Measurements from ENCODE around the gene CAMTA1.
"Not testable (repeated sequence)": the region's sequence is repeated elsewhere in the genome, so short reads cannot be mapped to it uniquely, and the experiment has no call there.

Gene CAMTA1

GRCh38 chr1:6907201-6907600 lies 121.9 kb downstream of the CAMTA1 start:
- DNase-seq (ENCODE audit: low read depth in 2 of 2): no peak

- DNase-seq (ENCODE audit: low read depth in 2 of 2): no peak
Observed at GRCh38 chr1:6907676-6908434, 122.6 kb downstream of the CAMTA1 start.

GRCh38 chr1:6909401-6909800 lies 124.1 kb downstream of the CAMTA1 start:
- DNase-seq (ENCODE audit: low read depth in 2 of 2): no peak

- no peak for DNase-seq (ENCODE audit: low read depth in 2 of 2)
Observed at GRCh38 chr1:6909857-6910256, 124.6 kb downstream of the CAMTA1 start.

DNA sequence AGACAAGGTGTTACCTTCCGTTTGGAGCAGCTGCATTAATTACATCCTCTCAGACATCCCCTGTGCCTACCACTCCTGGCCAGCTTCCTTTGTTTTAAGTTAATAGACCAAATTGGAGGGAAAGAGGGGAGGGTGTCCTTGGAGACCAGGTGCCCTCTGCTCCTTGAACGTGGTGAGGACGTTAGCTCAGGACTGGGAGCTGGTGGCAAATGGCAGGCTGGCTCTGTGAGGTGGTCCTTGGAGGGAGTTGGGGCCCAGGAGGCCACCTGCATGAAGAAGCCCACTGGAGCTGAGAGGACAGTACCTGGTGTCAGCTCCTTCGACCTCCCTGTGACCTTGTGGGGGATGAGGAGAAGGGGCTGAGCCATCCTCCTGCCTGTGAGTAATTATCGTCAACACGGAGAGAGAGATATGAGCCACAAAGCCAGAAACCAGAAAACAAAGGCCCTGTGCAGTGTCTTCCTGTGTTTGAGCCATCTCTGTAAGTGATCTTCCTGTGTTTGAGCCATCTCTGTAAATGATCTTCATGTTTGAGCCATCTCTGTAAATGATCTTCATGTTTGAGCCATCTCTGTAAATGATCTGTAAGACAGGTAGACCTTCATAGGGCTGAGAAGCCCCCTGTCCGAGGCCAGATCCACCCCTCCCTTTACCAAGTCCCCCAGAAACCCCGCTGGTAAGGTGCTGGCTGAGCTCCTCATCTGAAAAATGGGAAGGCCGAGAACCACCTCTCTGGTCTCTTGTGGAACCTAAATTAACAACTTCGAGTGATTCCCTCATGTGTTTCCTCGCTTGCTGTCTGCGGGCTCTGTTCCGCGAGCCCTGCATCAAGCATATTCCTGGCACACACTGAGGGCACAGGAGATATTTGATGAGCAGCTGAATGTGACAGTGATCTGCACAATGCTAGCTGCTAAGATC lies 126.0 kb downstream of the CAMTA1 start:
- no peak for DNase-seq (ENCODE audit: low read depth in 2 of 2)

- no peak for DNase-seq (ENCODE audit: low read depth in 2 of 2)
Observed at GRCh38 chr1:6911974-6912373, 126.7 kb downstream of the CAMTA1 start.

GRCh38 chr1:6912518-6912917 lies 127.3 kb downstream of the CAMTA1 start:
- no peak for DNase-seq (ENCODE audit: low read depth in 2 of 2)

DNA sequence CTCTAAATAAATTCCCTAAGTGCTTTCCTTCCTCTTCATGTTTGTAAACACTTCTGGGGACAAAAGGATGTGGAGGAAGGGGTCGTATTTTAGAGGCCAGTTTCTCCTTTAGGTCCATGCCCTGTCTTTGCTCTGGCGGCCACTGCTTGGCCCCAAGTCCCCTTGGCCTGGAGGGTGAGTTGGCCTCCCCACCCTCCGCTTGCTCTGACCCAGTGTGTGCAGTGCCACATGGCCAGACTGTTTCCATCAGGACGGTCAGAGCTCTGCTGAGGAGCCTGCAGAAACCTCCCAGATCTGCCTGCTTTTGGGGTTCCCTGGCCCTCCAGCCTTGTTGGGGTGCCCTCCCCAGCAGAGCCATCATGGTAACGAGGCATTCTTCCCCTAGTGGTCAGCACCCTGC lies 127.8 kb downstream of the CAMTA1 start:
- DNase-seq (ENCODE audit: low read depth in 2 of 2): no peak

DNA sequence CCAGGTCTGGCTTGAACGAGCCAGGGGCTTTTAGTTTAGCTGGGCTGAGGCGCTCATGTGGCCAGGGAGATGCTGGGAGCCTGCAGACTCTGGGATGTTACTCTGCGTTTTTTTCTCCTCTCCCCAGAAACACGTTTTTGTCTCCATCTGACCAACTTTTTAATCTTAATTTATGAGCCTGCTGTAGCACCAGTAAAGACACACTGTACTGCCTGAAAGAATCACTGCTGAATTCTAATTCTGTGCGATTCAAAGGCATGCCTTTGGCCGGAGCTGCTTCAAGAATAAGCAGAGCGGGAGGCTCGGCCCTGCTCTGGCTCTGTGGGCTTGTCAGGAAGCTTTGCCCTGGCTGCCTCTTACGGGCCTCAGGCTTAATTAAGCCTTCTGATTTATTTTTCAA lies 129.5 kb downstream of the CAMTA1 start:
- no peak for DNase-seq (ENCODE audit: low read depth in 2 of 2)

DNA sequence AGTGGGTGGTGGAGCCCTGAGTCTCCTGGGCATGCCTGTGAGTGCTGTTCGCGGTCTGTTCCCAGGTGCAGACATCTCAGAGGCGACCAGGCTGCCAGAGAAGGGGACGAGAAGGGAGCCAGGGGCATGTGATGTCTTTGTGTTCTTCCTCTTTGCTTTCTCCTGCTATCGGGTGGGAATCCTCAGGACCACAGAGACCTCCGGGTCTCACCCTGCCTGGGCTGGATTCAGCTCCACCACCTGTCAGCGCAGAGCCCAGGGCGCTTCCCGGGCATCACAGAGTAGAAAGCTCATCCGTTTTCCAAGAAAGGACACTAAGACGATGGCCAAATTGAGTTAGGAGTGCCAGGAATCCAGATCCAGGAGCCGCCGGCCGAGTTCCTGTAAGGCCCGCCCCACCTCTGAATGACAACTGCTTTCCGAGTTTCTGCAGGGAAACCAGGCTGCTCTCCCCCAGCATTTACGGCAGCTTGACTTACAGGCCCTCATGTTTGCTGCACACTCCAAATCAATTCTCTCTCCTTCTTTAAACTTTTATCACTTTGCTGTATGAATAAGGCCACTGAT lies 130.8 kb downstream of the CAMTA1 start:
- no peak for DNase-seq (ENCODE audit: low read depth in 2 of 2)

DNA sequence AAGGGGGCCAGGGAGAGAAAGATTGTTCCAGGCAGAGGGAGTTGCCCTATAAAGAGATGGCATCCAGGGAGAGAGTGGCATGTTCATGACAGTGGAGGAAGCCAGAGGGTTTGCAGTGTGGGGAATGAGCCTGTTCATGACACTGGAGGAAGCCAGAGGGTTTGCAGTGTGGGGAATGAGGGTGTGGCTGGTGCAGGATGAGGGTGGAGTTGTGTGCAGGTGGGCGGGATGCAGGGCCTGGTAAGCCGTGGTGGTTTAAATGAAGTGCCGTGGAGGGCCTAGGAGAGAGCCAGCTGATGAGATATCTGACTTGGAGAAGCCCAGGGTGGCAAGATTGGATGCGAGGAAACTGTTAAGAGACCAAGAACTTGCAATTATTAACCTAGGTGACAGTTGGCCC lies 131.8 kb downstream of the CAMTA1 start:
- no peak for DNase-seq (ENCODE audit: low read depth in 2 of 2)

DNA sequence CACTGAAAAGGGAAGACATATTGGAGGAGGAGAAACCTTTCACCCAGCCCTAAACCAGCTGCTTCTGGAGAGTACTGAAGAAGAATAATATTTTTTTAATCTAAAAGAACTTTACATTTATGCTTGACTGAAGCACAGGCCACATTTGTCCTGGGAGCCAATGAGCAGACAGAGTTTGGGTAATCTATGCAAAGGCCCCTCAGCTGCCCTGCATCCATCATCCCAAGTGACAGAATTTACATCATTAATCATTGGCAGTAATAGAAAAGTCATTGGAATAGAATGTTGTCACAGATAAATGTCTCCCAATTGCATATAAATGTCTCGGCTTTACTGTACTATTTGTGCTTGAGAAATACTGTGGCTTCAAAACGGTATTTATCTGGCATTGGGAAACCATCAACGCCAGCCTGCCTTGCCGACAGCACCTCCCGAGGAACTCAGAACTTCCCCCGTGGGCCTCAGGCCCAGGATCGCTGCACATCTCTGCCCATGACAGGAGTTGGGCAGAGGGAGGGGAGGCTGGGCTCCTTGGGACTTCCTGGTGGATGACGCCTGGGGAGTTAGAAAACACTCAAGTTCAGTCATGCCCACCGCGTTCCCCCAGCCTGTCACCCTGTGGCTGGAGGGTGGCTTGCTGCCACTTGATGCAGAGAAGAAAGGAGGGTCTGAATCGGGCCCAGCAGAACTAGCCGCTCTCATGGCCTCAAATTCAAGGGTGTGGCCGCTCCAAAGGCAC lies 133.1 kb downstream of the CAMTA1 start:
- no peak for DNase-seq (ENCODE audit: low read depth in 2 of 2)

- DNase-seq (ENCODE audit: low read depth in 2 of 2): no peak
Observed at GRCh38 chr1:6918925-6919511, 133.8 kb downstream of the CAMTA1 start.

DNA sequence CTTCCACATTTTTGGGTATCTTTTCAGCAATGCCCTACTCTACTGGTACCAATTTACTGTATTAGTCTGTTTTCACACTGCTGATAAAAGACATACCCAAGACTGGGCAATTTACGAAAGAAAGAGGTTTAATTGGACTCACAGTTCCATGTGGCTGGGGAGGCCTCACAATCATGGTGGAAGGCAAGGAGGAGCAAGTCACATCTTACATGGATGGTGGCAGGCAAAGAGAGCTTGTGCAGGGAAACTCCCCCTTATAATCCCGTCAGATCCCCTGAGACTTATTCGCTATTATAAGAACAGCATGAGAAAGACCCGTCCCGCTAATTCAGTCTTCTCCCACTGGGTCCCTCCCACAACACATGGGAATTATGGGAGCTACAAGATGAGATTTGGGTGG lies 136.3 kb downstream of the CAMTA1 start:
- DNase-seq (ENCODE audit: low read depth in 2 of 2): not testable (repeated sequence)

DNA sequence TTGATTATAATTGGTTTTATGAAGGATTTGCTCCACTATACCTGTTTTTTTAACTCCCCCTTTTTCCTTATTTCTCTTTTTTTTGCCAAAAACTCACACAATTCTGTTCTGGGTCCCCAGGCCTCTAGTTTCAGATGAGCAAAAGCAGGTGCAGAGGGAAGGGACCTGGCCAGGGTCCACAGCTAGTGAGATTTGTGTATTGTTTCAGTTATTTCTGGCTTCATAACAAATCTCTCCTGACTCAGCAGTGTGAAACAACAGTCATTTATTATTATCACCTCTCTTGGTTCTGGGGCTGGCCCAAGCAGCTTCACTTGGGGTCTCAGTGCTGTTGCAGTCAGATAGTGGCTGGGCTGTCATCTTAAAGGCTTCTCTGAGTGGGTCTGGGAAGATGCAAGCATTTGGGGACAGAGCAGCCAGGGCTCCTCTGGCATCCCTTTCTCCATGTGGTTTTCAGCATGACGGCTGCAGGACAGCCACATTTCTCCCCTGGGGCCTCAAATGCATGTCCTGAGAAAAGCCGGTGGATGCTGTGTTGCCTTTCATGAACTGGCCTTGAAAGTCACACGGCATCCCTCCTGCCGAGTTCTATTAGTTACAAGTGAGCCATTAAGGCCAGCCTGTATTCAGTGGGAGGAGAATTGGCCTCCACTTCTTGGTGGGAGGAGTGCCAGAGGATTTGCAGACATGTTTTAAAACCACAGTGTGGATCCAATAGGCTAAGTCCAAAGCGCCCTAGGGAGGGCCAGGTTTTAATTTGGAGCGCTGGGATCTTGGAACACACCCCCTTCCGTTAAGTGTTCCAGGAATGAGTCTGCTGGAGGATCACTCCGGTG lies 137.1 kb downstream of the CAMTA1 start:
- DNase-seq (ENCODE audit: low read depth in 2 of 2): no peak

- DNase-seq (ENCODE audit: low read depth in 2 of 2): no peak
Observed at GRCh38 chr1:6923012-6923411, 137.8 kb downstream of the CAMTA1 start.

DNA sequence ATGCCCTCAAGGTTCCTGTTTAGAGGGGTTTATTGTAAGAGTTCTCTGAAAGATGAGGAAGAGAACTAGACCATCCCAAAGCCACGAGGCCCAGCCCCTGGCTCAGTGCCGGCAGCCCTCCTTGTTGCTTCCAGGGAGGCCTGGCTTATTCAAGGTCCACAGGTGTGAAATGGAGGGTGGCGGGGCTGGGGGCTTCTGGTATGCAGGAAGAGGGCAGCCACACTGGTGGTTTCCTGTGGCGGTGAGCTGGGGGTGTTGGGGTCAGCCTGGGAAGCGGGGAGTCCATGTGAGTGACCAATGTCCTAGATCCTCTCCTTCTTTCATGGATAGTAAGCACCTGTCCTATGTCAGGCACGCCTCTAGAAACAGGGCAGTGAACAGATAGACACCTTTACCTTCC lies 138.2 kb downstream of the CAMTA1 start:
- DNase-seq (ENCODE audit: low read depth in 2 of 2): no peak

- DNase-seq (ENCODE audit: low read depth in 2 of 2): no peak
Observed at GRCh38 chr1:6923955-6924881, 139.0 kb downstream of the CAMTA1 start.

GRCh38 chr1:6924891-6925290 lies 139.6 kb downstream of the CAMTA1 start:
- DNase-seq (ENCODE audit: low read depth in 2 of 2): no peak

DNA sequence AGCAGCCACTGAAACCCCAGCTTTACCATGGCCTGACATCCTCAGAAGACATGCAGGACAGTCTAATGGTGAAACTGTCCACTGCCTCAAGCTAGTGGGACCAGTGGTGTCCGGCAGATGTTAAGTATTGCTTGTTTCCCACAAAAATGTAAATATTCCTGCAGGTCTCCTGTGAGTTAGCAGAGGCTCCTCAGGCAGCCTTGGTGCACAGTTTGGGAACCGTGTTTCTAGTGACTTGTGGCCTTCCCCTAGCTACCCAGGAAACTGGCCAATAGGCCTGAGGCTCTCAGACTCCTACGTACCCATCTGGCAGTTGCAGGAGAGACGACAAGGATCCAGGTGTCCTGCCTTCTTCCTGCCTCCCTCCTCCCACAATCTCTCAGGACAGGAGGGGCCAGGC lies 142.4 kb downstream of the CAMTA1 start:
- no peak for DNase-seq (ENCODE audit: low read depth in 2 of 2)
